ENCODE measurements around the gene CFAP210.

CFAP210 gene

DNA sequence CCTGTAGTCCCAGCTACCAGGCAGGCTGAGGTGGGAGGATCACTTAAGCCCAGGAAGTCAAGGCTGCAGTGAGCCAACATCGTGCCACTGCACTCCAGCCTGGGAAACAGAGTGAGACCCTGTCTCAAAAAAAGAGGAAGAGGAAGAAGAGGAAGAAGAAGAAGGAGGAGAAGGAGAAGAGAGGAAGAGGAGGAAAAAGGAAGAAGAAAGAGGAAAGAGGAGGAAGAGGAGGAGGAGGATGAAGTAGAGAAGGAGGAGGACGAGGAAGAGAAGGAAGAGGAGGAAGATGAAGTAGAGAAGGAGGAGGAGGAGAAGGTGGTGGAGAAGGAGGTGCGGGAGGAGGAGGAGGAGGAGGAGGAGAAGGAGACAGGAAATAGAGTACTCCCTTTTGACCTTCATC is 38.0 kb downstream of the CFAP210 start:
- TF ChIP-seq, protein P1, sequence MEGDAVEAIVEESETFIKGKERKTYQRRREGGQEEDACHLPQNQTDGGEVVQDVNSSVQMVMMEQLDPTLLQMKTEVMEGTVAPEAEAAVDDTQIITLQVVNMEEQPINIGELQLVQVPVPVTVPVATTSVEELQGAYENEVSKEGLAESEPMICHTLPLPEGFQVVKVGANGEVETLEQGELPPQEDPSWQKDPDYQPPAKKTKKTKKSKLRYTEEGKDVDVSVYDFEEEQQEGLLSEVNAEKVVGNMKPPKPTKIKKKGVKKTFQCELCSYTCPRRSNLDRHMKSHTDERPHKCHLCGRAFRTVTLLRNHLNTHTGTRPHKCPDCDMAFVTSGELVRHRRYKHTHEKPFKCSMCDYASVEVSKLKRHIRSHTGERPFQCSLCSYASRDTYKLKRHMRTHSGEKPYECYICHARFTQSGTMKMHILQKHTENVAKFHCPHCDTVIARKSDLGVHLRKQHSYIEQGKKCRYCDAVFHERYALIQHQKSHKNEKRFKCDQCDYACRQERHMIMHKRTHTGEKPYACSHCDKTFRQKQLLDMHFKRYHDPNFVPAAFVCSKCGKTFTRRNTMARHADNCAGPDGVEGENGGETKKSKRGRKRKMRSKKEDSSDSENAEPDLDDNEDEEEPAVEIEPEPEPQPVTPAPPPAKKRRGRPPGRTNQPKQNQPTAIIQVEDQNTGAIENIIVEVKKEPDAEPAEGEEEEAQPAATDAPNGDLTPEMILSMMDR (IDR thresholded peaks at IDR 0.05; ENCODE audit: low read depth, low read length, missing control alignments): no peak
- DNase-seq (ENCODE audit: low read depth): no peak

GRCh38 chr2:169653636-169654035 is 40.6 kb downstream of the CFAP210 start:
- no peak for DNase-seq (ENCODE audit: low read depth)
- TF ChIP-seq, protein P1 (IDR thresholded peaks at IDR 0.05; ENCODE audit: low read depth, low read length, missing control alignments): no peak
- H3K4me3 ChIP-seq (ENCODE audit: low read depth, low read length): no peak overlapping the region

More for the DNA sequence above, 38.0 kb downstream of the CFAP210 start:
- H3K4me3 ChIP-seq (ENCODE audit: low read depth, low read length): no peak overlapping the region

- DNase-seq (ENCODE audit: low read depth): no peak
- H3K4me3 ChIP-seq (ENCODE audit: low read depth, low read length): no peak overlapping the region
- TF ChIP-seq, protein P1 (IDR thresholded peaks at IDR 0.05; ENCODE audit: low read depth, low read length, missing control alignments): no peak
These were observed 44.9 kb downstream of the CFAP210 start for GRCh38 chr2:169649278-169649677.

GRCh38 chr2:169647496-169647895 is 46.7 kb downstream of the CFAP210 start:
- TF ChIP-seq, protein P1 (IDR thresholded peaks at IDR 0.05; ENCODE audit: low read depth, low read length, missing control alignments): no peak

GRCh38 chr2:169644173-169644572 is 50.0 kb downstream of the CFAP210 start:
- H3K4me3 ChIP-seq (ENCODE audit: low read depth, low read length): no peak overlapping the region
- DNase-seq (ENCODE audit: low read depth): no peak
- TF ChIP-seq, protein P1 (IDR thresholded peaks at IDR 0.05; ENCODE audit: low read depth, low read length, missing control alignments): no peak

More at GRCh38 chr2:169647496-169647895, 46.7 kb downstream of the CFAP210 start:
- H3K4me3 ChIP-seq (ENCODE audit: low read depth, low read length): no peak overlapping the region
- DNase-seq (ENCODE audit: low read depth): no peak

GRCh38 chr2:169641464-169641863 is 52.7 kb downstream of the CFAP210 start:
- TF ChIP-seq, protein P1 (IDR thresholded peaks at IDR 0.05; ENCODE audit: low read depth, low read length, missing control alignments): no peak
- DNase-seq (ENCODE audit: low read depth): no peak
- H3K4me3 ChIP-seq (ENCODE audit: low read depth, low read length): no peak overlapping the region

DNA sequence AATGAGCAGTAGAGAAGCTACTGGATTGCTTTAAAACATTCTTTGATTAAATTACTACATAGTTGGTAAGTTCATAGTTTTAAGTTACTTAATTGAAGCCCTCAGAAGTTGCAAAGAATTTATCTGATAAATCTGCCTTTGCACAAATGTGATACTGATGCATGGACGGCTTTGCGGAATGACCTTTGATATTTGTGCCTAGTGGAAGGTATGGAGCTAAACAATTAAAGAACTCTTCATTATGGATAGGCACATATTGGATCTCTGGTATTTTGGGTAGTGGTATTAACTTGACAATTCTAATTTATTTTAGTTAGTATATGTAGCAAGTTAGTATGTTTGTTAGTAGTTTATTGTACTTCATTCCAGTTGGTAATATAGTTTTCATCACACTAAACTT is 54.1 kb downstream of the CFAP210 start:
- TF ChIP-seq, protein P1 (IDR thresholded peaks at IDR 0.05; ENCODE audit: low read depth, low read length, missing control alignments): no peak
- H3K4me3 ChIP-seq (ENCODE audit: low read depth, low read length): no peak overlapping the region
- no peak for DNase-seq (ENCODE audit: low read depth)

Measured in GM12864 (cell line).